RWPE2 (cell line): ENCODE measurements around the gene SLC22A1.

Experiments used
- ATAC-seq: fragments of 200-7000 bp; cut with Tn5 transposase; 3 replicates; pipeline ENCODE4 v1.9.1; 2021; ENCODE audit warnings: low read depth
- DNase-seq: peaks from one replicate; pipeline ENCODE4 v3.0.0-alpha.2; 2020; ENCODE audit warnings: low spot score
- H3K27ac ChIP-seq: fragments of 450-650 bp; 2 replicates; pipeline ENCODE4 v1.5.1; 2017; ENCODE audit warnings: mild to moderate bottlenecking; ENCODE audit not compliant: poor library complexity, severe bottlenecking
- H3K27me3 ChIP-seq: fragments of 250-450 bp; sonication (Bioruptor Pico); 2 replicates; pipeline ENCODE4 v1.5.1; 2021; ENCODE audit warnings: mild to moderate bottlenecking, moderate library complexity; ENCODE audit not compliant: insufficient read depth, poor library complexity, severe bottlenecking
- H3K36me3 ChIP-seq: fragments of 250-450 bp; sonication (Bioruptor Pico); 2 replicates; pipeline ENCODE4 v1.5.1; 2020; ENCODE audit warnings: low read depth, mild to moderate bottlenecking, moderate library complexity
- H3K4me1 ChIP-seq: fragments of 250-450 bp; sonication (Bioruptor Pico); 2 replicates; pipeline ENCODE4 v1.5.1; 2021; ENCODE audit warnings: mild to moderate bottlenecking, moderate library complexity; ENCODE audit not compliant: insufficient read depth, poor library complexity, severe bottlenecking
- H3K4me3 ChIP-seq: fragments of 250-450 bp; sonication (Bioruptor Pico); 2 replicates; pipeline ENCODE4 v1.5.1; 2021; ENCODE audit warnings: mild to moderate bottlenecking, moderate library complexity; ENCODE audit not compliant: severe bottlenecking
- H3K9me3 ChIP-seq: fragments of 250-450 bp; sonication (Bioruptor Pico); 2 replicates; pipeline ENCODE4 v1.5.1; 2021; ENCODE audit warnings: mild to moderate bottlenecking, moderate library complexity; ENCODE audit not compliant: severe bottlenecking
- TF ChIP-seq, protein P1 (sequence below): fragments of 450-650 bp; IDR thresholded peaks from one replicate; pipeline ENCODE4 v1.5.1; 2017; ENCODE audit warnings: mild to moderate bottlenecking, moderate library complexity; ENCODE audit not compliant: poor library complexity, severe bottlenecking

The SLC22A1 gene

DNA sequence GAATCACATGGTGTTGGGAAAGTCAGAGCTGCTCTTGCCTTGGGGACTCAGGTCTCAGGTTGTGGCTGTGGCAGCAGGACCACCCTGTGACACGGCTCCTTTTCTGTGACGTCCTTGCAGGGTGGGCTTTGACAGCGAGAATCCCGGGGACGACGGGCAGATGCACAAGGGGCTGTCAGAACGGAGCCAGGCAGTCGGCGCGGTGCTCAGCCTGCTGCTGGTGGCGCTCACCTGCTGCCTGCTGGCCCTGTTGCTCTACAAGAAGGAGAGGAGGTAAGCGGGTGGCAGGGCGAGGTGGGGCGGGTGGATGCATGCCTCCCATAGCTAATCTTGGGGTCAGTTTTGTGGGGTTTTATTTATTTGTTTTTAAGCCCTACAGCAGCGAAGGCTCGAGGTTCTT is 19.2 kb upstream of the SLC22A1 start:
- DNase-seq (no peak), ATAC-seq (no peak)
- no peak overlapping the region for H3K4me3 ChIP-seq
- H3K27ac ChIP-seq: no peak overlapping the region
- H3K4me1 ChIP-seq: no peaks in the 10 kb centered on the region
- peaks cover 69% of the 10 kb centered on the region for H3K36me3 ChIP-seq
- no peaks in the 10 kb centered on the region for H3K27me3 ChIP-seq
- H3K9me3 ChIP-seq: no peaks in the 10 kb centered on the region
- TF ChIP-seq, protein P1, sequence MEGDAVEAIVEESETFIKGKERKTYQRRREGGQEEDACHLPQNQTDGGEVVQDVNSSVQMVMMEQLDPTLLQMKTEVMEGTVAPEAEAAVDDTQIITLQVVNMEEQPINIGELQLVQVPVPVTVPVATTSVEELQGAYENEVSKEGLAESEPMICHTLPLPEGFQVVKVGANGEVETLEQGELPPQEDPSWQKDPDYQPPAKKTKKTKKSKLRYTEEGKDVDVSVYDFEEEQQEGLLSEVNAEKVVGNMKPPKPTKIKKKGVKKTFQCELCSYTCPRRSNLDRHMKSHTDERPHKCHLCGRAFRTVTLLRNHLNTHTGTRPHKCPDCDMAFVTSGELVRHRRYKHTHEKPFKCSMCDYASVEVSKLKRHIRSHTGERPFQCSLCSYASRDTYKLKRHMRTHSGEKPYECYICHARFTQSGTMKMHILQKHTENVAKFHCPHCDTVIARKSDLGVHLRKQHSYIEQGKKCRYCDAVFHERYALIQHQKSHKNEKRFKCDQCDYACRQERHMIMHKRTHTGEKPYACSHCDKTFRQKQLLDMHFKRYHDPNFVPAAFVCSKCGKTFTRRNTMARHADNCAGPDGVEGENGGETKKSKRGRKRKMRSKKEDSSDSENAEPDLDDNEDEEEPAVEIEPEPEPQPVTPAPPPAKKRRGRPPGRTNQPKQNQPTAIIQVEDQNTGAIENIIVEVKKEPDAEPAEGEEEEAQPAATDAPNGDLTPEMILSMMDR: no peak

DNA sequence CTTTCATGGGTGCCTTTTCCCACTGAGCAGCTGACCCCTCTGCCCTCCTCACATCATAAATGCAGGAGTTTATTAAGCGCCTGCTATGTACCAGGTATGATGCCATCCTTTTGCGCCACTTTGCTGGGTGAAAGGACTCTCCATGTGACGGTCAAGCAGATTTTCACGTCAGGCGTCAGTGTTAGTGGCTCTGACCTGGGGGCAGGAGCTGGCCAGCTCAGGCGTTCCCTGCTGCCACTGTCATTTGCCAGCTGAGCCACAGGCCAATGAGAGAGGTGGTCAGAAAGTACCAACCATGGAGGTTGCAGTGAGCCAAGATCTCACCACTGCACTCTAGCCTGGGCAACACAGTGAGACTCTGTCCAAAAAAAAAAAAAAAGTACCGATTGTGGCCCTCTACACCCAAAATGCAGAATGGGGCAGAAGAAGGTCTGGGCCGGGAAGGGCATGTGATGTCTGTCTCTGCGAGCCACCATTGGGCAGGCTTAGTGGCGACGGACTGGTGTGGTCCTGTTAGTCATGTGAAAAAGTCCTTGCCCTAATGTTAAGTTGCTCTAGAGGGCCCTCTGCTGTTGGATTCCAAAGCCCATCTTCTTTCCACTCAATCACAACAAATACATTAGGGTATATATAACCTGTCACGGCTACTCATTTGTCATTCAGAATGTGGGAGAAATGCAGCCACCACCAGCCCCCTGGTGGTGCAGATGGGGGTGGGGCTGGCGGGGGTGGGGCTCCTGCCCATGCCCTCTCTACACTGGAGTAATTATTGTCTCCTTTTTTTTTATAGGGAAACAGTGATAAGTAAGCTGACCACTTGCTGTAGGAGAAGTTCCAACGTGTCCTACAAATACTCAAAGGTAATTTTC is 18.4 kb upstream of the SLC22A1 start:
- H3K36me3 ChIP-seq: peaks cover 61% of the 10 kb centered on the region
- DNase-seq: no peak
- TF ChIP-seq, protein P1: peak; percentile 41

DNA sequence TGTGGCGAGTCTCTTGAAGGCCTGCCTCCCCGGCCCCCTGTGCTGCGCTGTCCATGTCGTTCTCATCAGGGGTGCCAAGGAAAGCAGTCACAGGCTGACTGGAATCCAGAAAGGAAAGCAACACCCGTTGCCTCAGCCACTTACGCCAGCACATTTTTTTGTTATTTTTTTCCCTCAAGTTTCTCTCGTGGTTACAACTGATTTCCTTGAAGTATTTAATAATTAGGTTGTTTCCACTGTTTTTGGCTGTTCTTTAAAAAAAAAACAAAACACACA is 17.9 kb upstream of the SLC22A1 start:
- TF ChIP-seq, protein P1: no peak
- DNase-seq (no peak), ATAC-seq (no peak)
- Histone ChIP-seq H3K27me3 (no peaks in the 10 kb centered on the region), H3K4me3 (no peak overlapping the region), H3K27ac (no peak overlapping the region), H3K9me3 (no peaks in the 10 kb centered on the region), H3K4me1 (no peaks in the 10 kb centered on the region), H3K36me3 (peaks cover 56% of the 10 kb centered on the region)

More for the DNA sequence above, 18.4 kb upstream of the SLC22A1 start:
- H3K4me3 ChIP-seq: no peak overlapping the region
- no peaks in the 10 kb centered on the region for H3K27me3 ChIP-seq
- H3K9me3 ChIP-seq: no peaks in the 10 kb centered on the region
- no peak for ATAC-seq
- H3K27ac ChIP-seq: no peak overlapping the region
- no peaks in the 10 kb centered on the region for H3K4me1 ChIP-seq

DNA sequence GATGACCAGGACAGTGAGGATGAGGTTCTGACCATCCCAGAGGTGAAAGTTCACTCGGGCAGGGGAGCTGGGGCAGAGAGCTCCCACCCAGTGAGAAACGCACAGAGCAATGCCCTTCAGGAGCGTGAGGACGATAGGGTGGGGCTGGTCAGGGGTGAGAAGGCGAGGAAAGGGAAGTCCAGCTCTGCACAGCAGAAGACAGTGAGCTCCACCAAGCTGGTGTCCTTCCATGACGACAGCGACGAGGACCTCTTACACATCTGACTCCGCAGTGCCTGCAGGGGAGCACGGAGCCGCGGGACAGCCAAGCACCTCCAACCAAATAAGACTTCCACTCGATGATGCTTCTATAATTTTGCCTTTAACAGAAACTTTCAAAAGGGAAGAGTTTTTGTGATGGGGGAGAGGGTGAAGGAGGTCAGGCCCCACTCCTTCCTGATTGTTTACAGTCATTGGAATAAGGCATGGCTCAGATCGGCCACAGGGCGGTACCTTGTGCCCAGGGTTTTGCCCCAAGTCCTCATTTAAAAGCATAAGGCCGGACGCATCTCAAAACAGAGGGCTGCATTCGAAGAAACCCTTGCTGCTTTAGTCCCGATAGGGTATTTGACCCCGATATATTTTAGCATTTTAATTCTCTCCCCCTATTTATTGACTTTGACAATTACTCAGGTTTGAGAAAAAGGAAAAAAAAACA is 16.6 kb upstream of the SLC22A1 start:
- ATAC-seq (no peak), DNase-seq (no peak)
- no peaks in the 10 kb centered on the region for H3K9me3 ChIP-seq
- TF ChIP-seq, protein P1: no peak
- H3K36me3 ChIP-seq: peaks cover 50% of the 10 kb centered on the region
- H3K27me3 ChIP-seq: no peaks in the 10 kb centered on the region
- no peak overlapping the region for H3K4me3 ChIP-seq
- H3K4me1 ChIP-seq: no peaks in the 10 kb centered on the region
- no peak overlapping the region for H3K27ac ChIP-seq

DNA sequence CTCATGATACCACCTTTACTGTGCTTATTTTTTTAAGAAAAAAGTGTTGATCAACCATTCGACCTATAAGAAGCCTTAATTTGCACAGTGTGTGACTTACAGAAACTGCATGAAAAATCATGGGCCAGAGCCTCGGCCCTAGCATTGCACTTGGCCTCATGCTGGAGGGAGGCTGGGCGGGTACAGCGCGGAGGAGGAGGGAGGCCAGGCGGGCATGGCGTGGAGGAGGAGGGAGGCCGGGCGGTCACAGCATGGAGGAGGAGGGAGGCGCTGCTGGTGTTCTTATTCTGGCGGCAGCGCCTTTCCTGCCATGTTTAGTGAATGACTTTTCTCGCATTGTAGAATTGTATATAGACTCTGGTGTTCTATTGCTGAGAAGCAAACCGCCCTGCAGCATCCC is 15.6 kb upstream of the SLC22A1 start:
- DNase-seq (no peak), ATAC-seq (no peak)
- TF ChIP-seq, protein P1: no peak
- Histone ChIP-seq H3K27me3 (no peaks in the 10 kb centered on the region), H3K4me1 (no peaks in the 10 kb centered on the region), H3K36me3 (peaks cover 42% of the 10 kb centered on the region), H3K4me3 (no peak overlapping the region), H3K27ac (no peak overlapping the region), H3K9me3 (no peaks in the 10 kb centered on the region)
